Transverse colon (tissue), 4 donors: Measurements from ENCODE around the gene DNASE1L3. TPM values are rescaled to one million over a fixed set of nuclear protein-coding genes. Genes with fewer than 3 reads are reported as not detected.

Experiments used
- total RNA-seq, 4 donors: library from RNA; depleted of rRNA; stranded (reverse); fragments of >200 nt; gene quantifications; one replicate each; pipeline ENCODE4 v1.1.0, GENCODE V29; 2016

Gene DNASE1L3
- total RNA-seq, 4 donors from 2014 or later: 1.9 to 6.8 (median 3.6) TPM

Other genes starting within 250 kb of the DNASE1L3 start
- gene FLNB, start 202.6 kb downstream of the DNASE1L3 start, total RNA-seq: 100 to 1,000 TPM; 282 to 707 (median 563) TPM
- 10 to 100 TPM in 3 of 4 donors, 1 to 10 TPM in 1; 5.2 to 68.1 (median 32.0) TPM for gene ABHD6, start 26.8 kb upstream of the DNASE1L3 start, total RNA-seq
- 10 to 100 TPM in 3 of 4 donors, 1 to 10 TPM in 1; 9.2 to 25.1 (median 18.8) TPM for gene RPP14, start 95.3 kb upstream of the DNASE1L3 start, total RNA-seq
- 10 to 100 TPM in 3 of 4 donors, not detected in 1; 11.1 to 16.9 (median 16.7) TPM for gene HTD2, start 95.5 kb upstream of the DNASE1L3 start, total RNA-seq
- gene PXK, start 121.9 kb upstream of the DNASE1L3 start, total RNA-seq: 10 to 100 TPM in 3 of 4 donors, 1 to 10 TPM in 1; 7.6 to 29.5 (median 16.6) TPM
- gene PDHB, start 222.9 kb upstream of the DNASE1L3 start, total RNA-seq: 10 to 100 TPM; 22.7 to 99.7 (median 73.7) TPM